GM19324 (cell line): ENCODE data around the gene HYAL3.
A peak's percentile ranks its signal among the peaks of the same experiment; 100 is the strongest.

ENCODE experiments used
- ATAC-seq: cut with Tn5 transposase; IDR thresholded peaks from one replicate; pipeline ENCODE4 v1.9.1; 2021; ENCODE audit warnings: mild to moderate bottlenecking, moderate library complexity; ENCODE audit not compliant: unreplicated experiment, low FRiP score

The HYAL3 gene, protein sequence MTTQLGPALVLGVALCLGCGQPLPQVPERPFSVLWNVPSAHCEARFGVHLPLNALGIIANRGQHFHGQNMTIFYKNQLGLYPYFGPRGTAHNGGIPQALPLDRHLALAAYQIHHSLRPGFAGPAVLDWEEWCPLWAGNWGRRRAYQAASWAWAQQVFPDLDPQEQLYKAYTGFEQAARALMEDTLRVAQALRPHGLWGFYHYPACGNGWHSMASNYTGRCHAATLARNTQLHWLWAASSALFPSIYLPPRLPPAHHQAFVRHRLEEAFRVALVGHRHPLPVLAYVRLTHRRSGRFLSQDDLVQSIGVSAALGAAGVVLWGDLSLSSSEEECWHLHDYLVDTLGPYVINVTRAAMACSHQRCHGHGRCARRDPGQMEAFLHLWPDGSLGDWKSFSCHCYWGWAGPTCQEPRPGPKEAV

GRCh38 chr3:50298836-50299637 is at the start of gene HYAL3, which contains the start of gene NAA80:
Gene HYAL3 (minus strand): TSS chr3:50299405. CDS start chr3:50295602, 3,803 bp downstream.
Gene NAA80 (minus strand): TSS chr3:50299405. CDS start chr3:50297463, 1,942 bp downstream.
- ATAC-seq, result peak; percentile 84

DNA sequence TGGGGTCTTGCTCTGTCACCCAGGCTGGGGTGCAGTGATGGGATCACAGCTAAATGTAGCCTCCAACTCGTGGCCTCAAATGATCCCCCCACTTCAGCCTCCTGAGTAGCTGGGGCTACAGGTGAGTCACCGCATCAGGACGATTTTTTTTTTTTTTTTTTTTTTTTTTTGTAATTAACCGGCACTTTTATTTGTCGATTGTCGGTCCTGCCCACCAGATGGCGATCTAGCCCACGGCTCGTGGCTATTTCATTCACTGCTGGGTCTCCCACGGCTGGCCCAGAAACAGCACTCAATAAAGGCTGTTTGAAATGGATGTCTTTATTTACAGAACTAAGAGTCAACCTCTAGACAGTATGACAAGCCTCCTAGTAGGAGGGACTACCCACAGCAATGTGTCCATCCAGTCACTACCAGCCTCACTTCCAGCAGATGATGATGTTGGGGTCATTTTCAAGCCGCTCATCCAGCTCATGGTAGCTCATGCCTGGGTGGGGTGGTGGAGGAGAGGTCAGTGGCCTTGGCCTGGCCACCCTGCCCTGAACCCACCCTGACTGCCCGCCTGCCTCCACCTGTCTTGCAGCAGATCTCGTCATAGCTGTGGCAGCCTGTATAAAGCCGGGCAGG is 48.1 kb upstream of the HYAL3 start:
- no peak for ATAC-seq

DNA sequence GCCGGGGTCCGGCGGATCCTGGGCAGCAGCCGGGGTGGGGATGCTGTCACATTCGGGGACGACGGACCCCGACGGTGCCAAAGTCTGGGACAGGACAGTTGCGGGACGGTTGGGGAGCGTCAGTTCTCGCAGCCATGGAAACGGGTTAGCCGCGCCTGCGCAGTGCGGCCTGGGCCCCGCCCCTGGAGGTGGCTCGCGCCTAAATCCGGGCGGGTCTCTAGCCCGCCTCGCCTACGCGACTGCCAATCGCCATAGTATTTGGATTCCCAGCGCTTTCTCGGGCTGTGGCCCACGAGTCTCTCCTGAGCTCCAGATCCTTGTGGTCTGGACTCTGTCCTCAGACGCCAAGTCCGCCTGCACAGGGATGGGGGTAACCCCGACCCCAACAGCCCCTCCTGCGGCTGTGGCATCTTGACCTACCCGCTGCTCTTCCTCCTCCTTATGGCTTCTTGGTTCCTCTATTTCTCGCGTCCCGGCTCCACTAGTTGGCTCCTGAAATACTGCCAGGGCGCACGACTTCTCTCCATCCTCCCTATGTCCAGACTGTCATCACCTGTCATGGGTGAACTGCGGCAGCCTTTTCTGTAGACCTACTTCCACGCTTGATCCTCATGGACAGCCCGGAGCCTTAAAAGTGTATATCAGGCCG is 46.5 kb upstream of the HYAL3 start, which contains the start of gene ZMYND10:
Gene ZMYND10 (minus strand): TSS at position 147 of the 649 bp plus-strand sequence. CDS start 153 bp downstream, outside the sequence.
- no peak for ATAC-seq

GRCh38 chr3:50345008-50345407 is 45.8 kb upstream of the HYAL3 start:
- ATAC-seq, result no peak

- no peak for ATAC-seq
These were observed 43.8 kb upstream of the HYAL3 start for GRCh38 chr3:50342813-50343633.

- no peak for ATAC-seq
These were observed 42.9 kb upstream of the HYAL3 start for GRCh38 chr3:50341996-50342650.

GRCh38 chr3:50341537-50341936 is 42.3 kb upstream of the HYAL3 start:
- no peak for ATAC-seq

DNA sequence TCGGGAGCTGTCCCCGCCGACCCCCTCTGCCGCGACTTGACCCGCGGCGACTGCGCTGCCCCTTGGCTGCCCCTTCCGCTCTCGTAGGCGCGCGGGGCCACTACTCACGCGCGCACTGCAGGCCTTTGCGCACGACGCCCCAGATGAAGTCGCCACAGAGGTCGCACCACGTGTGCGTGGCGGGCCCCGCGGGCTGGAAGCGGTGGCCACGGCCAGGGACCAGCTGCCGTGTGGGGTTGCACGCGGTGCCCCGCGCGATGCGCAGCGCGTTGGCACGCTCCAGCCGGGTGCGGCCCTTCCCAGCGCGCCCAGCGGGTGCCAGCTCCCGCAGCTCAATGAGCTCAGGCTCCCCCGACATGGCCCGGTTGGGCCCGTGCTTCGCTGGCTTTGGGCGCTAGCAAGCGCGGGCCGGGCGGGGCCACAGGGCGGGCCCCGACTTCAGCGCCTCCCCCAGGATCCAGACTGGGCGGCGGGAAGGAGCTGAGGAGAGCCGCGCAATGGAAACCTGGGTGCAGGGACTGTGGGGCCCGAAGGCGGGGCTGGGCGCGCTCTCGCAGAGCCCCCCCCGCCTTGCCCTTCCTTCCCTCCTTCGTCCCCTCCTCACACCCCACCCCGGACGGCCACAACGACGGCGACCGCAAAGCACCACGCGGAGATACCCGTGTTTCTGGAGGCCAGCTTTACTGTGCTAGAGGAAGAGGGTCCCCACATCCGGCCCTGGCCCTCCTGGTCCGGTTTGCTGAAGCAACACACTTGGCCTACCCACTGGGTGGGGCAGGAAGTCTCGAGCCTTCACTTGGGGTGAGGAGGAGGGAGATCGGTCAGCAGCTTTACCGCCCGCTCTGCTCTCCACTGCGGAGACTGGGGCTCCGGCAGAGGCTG is 41.5 kb upstream of the HYAL3 start, which contains the start of gene RASSF1:
Gene RASSF1 (minus strand): TSS at position 389 of the 882 bp plus-strand sequence. CDS start 31 bp downstream, at position 358.
- ATAC-seq, result no peak

DNA sequence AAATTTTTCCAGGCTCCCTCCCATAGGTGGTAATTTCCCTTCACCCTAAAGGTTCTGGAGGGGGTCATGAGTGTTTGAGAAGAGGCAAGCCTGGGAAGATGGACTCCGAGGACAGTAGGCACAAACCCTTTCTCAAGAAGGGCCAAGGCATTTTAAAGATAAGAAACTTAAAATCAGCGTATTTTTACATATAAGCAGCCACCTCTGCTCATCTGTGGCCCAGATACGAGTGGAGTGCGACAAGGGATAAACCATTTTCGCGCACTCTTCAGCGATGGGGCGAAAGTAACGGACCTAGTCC is 40.9 kb upstream of the HYAL3 start:
- no peak for ATAC-seq

DNA sequence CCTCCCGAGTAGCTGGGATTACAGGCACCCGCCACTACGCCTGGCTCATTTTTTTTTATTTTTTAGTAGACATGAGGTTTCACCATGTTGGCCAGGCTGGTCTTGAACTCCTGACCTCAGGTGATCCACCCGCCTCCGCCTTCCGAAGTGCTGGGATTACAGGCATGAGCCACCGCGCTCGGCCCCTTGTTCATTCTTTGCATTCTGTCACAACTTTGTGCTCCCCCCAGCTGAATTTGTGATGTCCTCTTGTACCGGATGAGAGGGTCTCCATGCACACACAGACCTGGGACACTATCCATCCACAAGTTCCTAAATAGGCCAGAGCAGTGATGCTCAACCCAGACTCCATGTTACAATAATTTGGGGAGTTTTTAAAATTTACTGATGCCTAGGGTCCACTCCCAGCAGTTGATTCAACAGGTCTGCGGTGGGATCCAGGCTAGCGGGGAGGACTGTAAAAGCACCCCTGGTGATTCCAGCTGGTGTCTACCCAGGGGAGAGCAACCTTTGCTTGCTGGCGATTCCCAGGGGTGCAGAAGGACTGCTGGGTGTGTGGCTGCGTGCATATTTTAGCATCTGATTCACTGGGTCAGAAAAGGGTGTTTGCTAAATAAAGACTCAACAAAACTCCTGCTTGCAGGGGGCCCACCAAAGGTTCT is 40.4 kb upstream of the HYAL3 start:
- ATAC-seq, result no peak

DNA sequence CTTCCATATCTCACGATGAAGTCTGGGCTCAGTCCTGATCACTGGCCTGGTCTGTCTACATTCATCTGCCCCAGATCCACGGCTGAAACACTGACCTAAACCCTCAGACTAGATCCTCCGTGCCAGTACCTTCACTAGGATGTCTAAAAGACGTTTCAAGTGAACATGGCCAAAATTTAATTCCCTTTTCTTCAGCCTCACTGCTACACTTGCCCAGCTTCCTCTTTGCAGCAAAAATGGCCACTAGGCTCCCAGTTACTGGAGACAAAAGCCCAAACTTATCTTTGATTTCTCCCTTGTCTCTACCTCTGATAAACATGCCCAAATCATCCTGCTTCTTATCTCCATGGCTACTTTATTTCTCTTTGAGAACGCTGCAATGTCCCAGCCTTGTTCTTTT is 39.8 kb upstream of the HYAL3 start:
- no peak for ATAC-seq

DNA sequence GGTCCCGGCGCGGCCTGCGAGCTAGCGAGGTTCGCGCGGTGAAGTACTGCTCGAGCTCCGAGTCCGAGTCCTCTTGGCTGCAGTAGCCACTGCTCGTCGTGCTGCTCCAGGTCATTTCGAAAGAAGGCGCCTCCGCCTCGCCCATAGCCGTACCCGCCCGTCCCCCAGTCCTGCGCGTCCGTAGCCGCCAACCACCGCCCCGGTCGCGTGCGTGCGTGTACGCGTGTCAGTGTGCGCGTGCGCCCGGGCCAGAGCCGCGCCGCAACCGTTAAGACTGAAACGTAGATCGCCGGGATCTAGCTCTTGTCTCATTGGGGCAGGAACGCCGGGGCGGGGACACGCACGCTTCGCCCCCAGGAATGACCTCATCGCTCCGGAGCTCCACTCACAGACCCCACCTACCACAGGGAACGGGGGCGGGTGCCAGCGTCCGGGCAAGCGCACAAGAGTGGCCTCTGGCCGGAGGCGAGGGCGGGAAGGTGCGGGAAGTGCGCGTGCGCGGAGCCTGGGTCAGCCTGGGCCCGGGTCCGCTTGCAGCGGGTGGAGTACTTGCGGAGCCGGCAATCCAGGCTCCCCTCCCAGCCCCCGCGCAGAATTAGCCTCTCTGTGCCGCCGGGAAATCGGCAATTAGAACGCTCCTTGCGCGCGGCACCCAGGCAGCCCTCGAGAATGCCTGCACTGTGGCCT is 38.1 kb upstream of the HYAL3 start:
- ATAC-seq, result peak; percentile 87

- peak; percentile 34 for ATAC-seq
These were observed 37.4 kb upstream of the HYAL3 start for GRCh38 chr3:50336452-50337174.

DNA sequence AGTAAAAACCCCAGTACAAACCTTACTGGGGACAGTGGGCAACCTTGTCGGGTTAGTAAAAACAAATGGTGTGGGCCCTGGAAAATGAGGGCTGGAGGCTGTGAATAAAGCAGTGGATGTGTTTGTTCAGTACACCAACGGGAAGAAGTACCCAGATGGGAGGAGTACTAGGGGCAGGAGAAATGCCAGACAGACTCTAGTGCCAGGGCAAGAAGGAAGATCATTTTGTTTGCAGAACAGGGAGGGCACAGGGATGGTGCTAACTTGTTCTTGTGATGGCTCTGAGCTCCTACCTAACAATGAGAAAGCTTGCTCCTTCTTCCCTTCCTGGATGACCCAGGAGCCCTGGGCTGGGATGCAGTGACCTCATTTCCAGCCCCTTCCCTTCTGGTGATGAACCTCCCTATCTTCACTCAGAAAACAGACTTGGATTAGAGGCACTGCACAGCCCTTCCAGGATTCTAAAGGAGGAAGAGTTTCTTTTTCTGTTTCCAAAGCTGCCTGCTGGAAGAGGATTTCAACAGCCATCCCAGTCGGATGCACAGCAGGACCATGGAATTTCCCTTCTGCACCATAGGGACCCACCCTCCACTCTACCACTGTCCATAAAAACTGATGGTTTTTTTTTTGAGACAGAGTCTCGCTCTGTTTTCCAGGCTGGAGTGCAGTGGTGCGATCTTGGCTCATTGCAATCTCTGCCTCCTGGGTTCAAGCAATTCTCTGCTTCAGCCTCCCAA is 35.3 kb upstream of the HYAL3 start:
- no peak for ATAC-seq

- no peak for ATAC-seq
These were observed 34.6 kb upstream of the HYAL3 start for GRCh38 chr3:50333744-50334328.
